Mesendoderm (in vitro differentiated cells): ENCODE data around the gene SLC44A1.

Source experiments
- DNase-seq: peaks from one replicate; pipeline ENCODE4 v3.0.0; 2013
- H2AK5ac ChIP-seq: 2 replicates; pipeline ENCODE4 v1.6.1; 2013; ENCODE audit warnings: low read length, inconsistent platforms
- H2BK120ac ChIP-seq: 2 replicates; pipeline ENCODE4 v1.6.1; 2013; ENCODE audit warnings: low read depth, mild to moderate bottlenecking, low read length, moderate library complexity, mixed read lengths
- H2BK15ac ChIP-seq: replicated peaks from 2 replicates; pipeline ENCODE4 v1.6.1; 2013; ENCODE audit warnings: low read depth, mild to moderate bottlenecking, moderate library complexity
- H2BK5ac ChIP-seq: 2 replicates; pipeline ENCODE4 v1.6.1; 2013; ENCODE audit warnings: low read length, inconsistent platforms
- H3K18ac ChIP-seq: 2 replicates; pipeline ENCODE4 v1.6.1; 2013; ENCODE audit warnings: mild to moderate bottlenecking, low read length, mixed read lengths
- H3K23ac ChIP-seq: one replicate; pipeline ENCODE4 v1.6.1; 2013; ENCODE audit warnings: low read length
- H3K27ac ChIP-seq: 2 replicates; pipeline ENCODE4 v1.5.1; 2013; ENCODE audit warnings: low read depth, mild to moderate bottlenecking, inconsistent platforms, low read length, moderate library complexity
- H3K27me3 ChIP-seq: 2 replicates; pipeline ENCODE4 v1.6.1; 2013; ENCODE audit warnings: low read length, control low read depth, mild to moderate bottlenecking, inconsistent platforms; ENCODE audit not compliant: insufficient read depth, poor library complexity
- H3K36me3 ChIP-seq: 2 replicates; pipeline ENCODE4 v1.6.1; 2013; ENCODE audit warnings: low read length, inconsistent platforms; ENCODE audit not compliant: control insufficient read depth, insufficient read depth
- H3K4ac ChIP-seq: one replicate; pipeline ENCODE4 v1.6.1; 2013; ENCODE audit warnings: low read depth, mild to moderate bottlenecking, low read length, moderate library complexity
- H3K4me1 ChIP-seq: 2 replicates; pipeline ENCODE4 v1.6.1; 2013; ENCODE audit warnings: low read depth, low read length, inconsistent platforms; ENCODE audit not compliant: control insufficient read depth
- H3K4me2 ChIP-seq: 2 replicates; pipeline ENCODE4 v1.6.1; 2013; ENCODE audit warnings: low read length
- H3K4me3 ChIP-seq: 2 replicates; pipeline ENCODE4 v1.5.1; 2013; ENCODE audit warnings: mild to moderate bottlenecking, low read length
- H3K56ac ChIP-seq: one replicate; pipeline ENCODE4 v1.6.1; 2013; ENCODE audit warnings: low read length
- H3K79me1 ChIP-seq: 2 replicates; pipeline ENCODE4 v1.6.1; 2013; ENCODE audit warnings: low read length, inconsistent platforms
- H3K79me2 ChIP-seq: 2 replicates; pipeline ENCODE4 v1.6.1; 2013; ENCODE audit warnings: mild to moderate bottlenecking, low read length; ENCODE audit not compliant: control insufficient read depth, insufficient read depth
- H3K9ac ChIP-seq: 2 replicates; pipeline ENCODE4 v1.6.1; 2013; ENCODE audit warnings: low read length, inconsistent platforms
- H4K5ac ChIP-seq: one replicate; pipeline ENCODE4 v1.6.1; 2013; ENCODE audit warnings: low read length
- H4K8ac ChIP-seq: one replicate; pipeline ENCODE4 v1.6.1; 2013; ENCODE audit warnings: low read depth, mild to moderate bottlenecking, control low read depth, low read length, moderate library complexity

SLC44A1 gene

GRCh38 chr9:105485131-105485530, 240.7 kb downstream of the SLC44A1 start:
- no peak overlapping the region for H4K8ac ChIP-seq
- H2BK15ac ChIP-seq: no peak overlapping the region
- no peak overlapping the region for H3K4ac ChIP-seq
- no peaks in the 10 kb centered on the region for H3K27me3 ChIP-seq
- H2AK5ac ChIP-seq: no peak overlapping the region
- H3K27ac ChIP-seq: no peak overlapping the region
- H4K5ac ChIP-seq: no peak overlapping the region
- no peak overlapping the region for H2BK120ac ChIP-seq
- DNase-seq: no peak
- H3K4me3 ChIP-seq: no peak overlapping the region
- H3K23ac ChIP-seq: no peak overlapping the region
- no peak overlapping the region for H3K56ac ChIP-seq
- H3K79me2 ChIP-seq: no peaks in the 10 kb centered on the region
- no peaks in the 10 kb centered on the region for H3K79me1 ChIP-seq
- H3K4me1 ChIP-seq: no peaks in the 10 kb centered on the region
- H3K9ac ChIP-seq: no peak overlapping the region
- H3K4me2 ChIP-seq: no peak overlapping the region
- no peak overlapping the region for H3K18ac ChIP-seq
- H3K36me3 ChIP-seq: no peaks in the 10 kb centered on the region
- no peak overlapping the region for H2BK5ac ChIP-seq
